Measurements from ENCODE around the gene DNTT. TPM values are rescaled to one million over a fixed set of nuclear protein-coding genes. Genes with fewer than 3 reads are reported as not detected.

DNTT gene
- total RNA-seq, 4 donors from 2014 or later = not detected

GRCh38 chr10:96370584-96371157 is 66.4 kb downstream of the DNTT start:
- no peaks in the 10 kb centered on the region for H3K27me3 ChIP-seq
- H3K27ac ChIP-seq = no peak overlapping the region
- H3K9me3 ChIP-seq = no peaks in the 10 kb centered on the region
- peak overlapping the region in 1 of 4 donors; percentile 15 for H3K4me3 ChIP-seq
- peaks cover 0 to 13% (median 0%) of the 10 kb centered on the region in 4 donors for H3K4me1 ChIP-seq
- peak in 2 of 3 donors; percentile 25 to 72 for DNase-seq
- H3K36me3 ChIP-seq = no peaks in the 10 kb centered on the region
- TF ChIP-seq CTCF (IDR thresholded peaks at IDR 0.05) (peak; percentile 36 to 81 (median 67)), POLR2A (IDR thresholded peaks at IDR 0.05) (no peak)

GRCh38 chr10:96371356-96371755 is 67.1 kb downstream of the DNTT start:
- TF ChIP-seq POLR2A (IDR thresholded peaks at IDR 0.05) (no peak), CTCF (IDR thresholded peaks at IDR 0.05) (no peak)
- no peaks in the 10 kb centered on the region for H3K27me3 ChIP-seq
- peaks cover 0 to 13% (median 0%) of the 10 kb centered on the region in 4 donors for H3K4me1 ChIP-seq
- H3K27ac ChIP-seq = no peak overlapping the region
- H3K4me3 ChIP-seq = no peak overlapping the region
- DNase-seq = no peak
- H3K36me3 ChIP-seq = no peaks in the 10 kb centered on the region
- H3K9me3 ChIP-seq = no peaks in the 10 kb centered on the region

GRCh38 chr10:96374004-96374403 is 69.8 kb downstream of the DNTT start:
- peaks cover 0 to 18% (median 0%) of the 10 kb centered on the region in 4 donors for H3K4me1 ChIP-seq
- H3K36me3 ChIP-seq = no peaks in the 10 kb centered on the region
- no peak overlapping the region for H3K4me3 ChIP-seq
- no peaks in the 10 kb centered on the region for H3K9me3 ChIP-seq
- no peaks in the 10 kb centered on the region for H3K27me3 ChIP-seq
- no peak for DNase-seq
- no peak overlapping the region for H3K27ac ChIP-seq
- no peak for TF ChIP-seq CTCF (IDR thresholded peaks at IDR 0.05)
- TF ChIP-seq POLR2A (IDR thresholded peaks at IDR 0.05) = no peak

- H3K27ac ChIP-seq = no peak overlapping the region
- no peak for TF ChIP-seq CTCF (IDR thresholded peaks at IDR 0.05)
- TF ChIP-seq POLR2A (IDR thresholded peaks at IDR 0.05) = no peak
- no peaks in the 10 kb centered on the region for H3K9me3 ChIP-seq
- peaks cover 0 to 18% (median 0%) of the 10 kb centered on the region in 4 donors for H3K4me1 ChIP-seq
- H3K36me3 ChIP-seq = no peaks in the 10 kb centered on the region
- DNase-seq = no peak
- peak overlapping the region; percentile 30 to 55 (median 48) for H3K4me3 ChIP-seq
- H3K27me3 ChIP-seq = no peaks in the 10 kb centered on the region
Measured at GRCh38 chr10:96374639-96374984, 70.4 kb downstream of the DNTT start.

GRCh38 chr10:96374985-96375830 is 71.0 kb downstream of the DNTT start:
- no peaks in the 10 kb centered on the region for H3K36me3 ChIP-seq
- no peaks in the 10 kb centered on the region for H3K9me3 ChIP-seq
- H3K27me3 ChIP-seq = no peaks in the 10 kb centered on the region
- H3K27ac ChIP-seq = peak overlapping the region in 1 of 4 donors; percentile 30
- DNase-seq = peak; percentile 65 to 91 (median 89)
- TF ChIP-seq POLR2A (IDR thresholded peaks at IDR 0.05) = no peak
- peak; percentile 58 to 99 (median 96) for TF ChIP-seq CTCF (IDR thresholded peaks at IDR 0.05)
- peak overlapping the region; percentile 30 to 55 (median 48) for H3K4me3 ChIP-seq
- peaks cover 0 to 13% (median 0%) of the 10 kb centered on the region in 4 donors for H3K4me1 ChIP-seq

All from Peyer's patch (tissue), 4 donors.